HG02571 (cell line): ENCODE data around the gene KRTAP10-5.
"Not testable (repeated sequence)": the region's sequence is repeated elsewhere in the genome, so short reads cannot be mapped to it uniquely, and the experiment has no call there.

Source experiments
- ATAC-seq: cut with Tn5 transposase; IDR thresholded peaks from one replicate; pipeline ENCODE4 v1.9.1; 2021; ENCODE audit warnings: mild to moderate bottlenecking, moderate library complexity; ENCODE audit not compliant: unreplicated experiment

Gene KRTAP10-5

GRCh38 chr21:44580231-44580821 lies at the start of gene KRTAP10-5:
KRTAP10-5 (minus strand) TSS chr21:44580604; CDS start chr21:44580578, 26 bp downstream.
- not testable (repeated sequence) for ATAC-seq

- no peak for ATAC-seq
Measured at GRCh38 chr21:44628707-44629391, 48.4 kb upstream of the KRTAP10-5 start.

GRCh38 chr21:44627831-44628233 lies 47.4 kb upstream of the KRTAP10-5 start:
- ATAC-seq, result not testable (repeated sequence)

GRCh38 chr21:44627181-44627822 lies 46.9 kb upstream of the KRTAP10-5 start:
- not testable (repeated sequence) for ATAC-seq

GRCh38 chr21:44626673-44627143 lies 46.3 kb upstream of the KRTAP10-5 start, which contains the start of gene KRTAP10-9:
KRTAP10-9 (plus strand) TSS chr21:44627093; CDS start chr21:44627172, 79 bp downstream.
- ATAC-seq, result no peak

GRCh38 chr21:44626262-44626661 lies 45.9 kb upstream of the KRTAP10-5 start:
- ATAC-seq, result no peak

- ATAC-seq, result no peak
Measured at GRCh38 chr21:44625756-44626155, 45.4 kb upstream of the KRTAP10-5 start.

- no peak for ATAC-seq
Measured at GRCh38 chr21:44623575-44623974, 43.2 kb upstream of the KRTAP10-5 start.

GRCh38 chr21:44619886-44620285 lies 39.5 kb upstream of the KRTAP10-5 start:
- ATAC-seq, result no peak

GRCh38 chr21:44618909-44619308 lies 38.5 kb upstream of the KRTAP10-5 start:
- ATAC-seq, result no peak

- no peak for ATAC-seq
Measured at GRCh38 chr21:44618504-44618903, 38.1 kb upstream of the KRTAP10-5 start.

GRCh38 chr21:44617071-44617501 lies 36.7 kb upstream of the KRTAP10-5 start:
- ATAC-seq, result no peak

GRCh38 chr21:44616591-44616926 lies 36.2 kb upstream of the KRTAP10-5 start:
- ATAC-seq, result no peak

GRCh38 chr21:44615911-44616590 lies 35.6 kb upstream of the KRTAP10-5 start:
- ATAC-seq, result no peak

GRCh38 chr21:44615466-44615865 lies 35.1 kb upstream of the KRTAP10-5 start:
- ATAC-seq, result no peak

- ATAC-seq, result no peak
Measured at GRCh38 chr21:44614961-44615391, 34.6 kb upstream of the KRTAP10-5 start.

GRCh38 chr21:44614161-44614631 lies 33.8 kb upstream of the KRTAP10-5 start:
- no peak for ATAC-seq

- ATAC-seq, result no peak
Measured at GRCh38 chr21:44613386-44614155, 33.2 kb upstream of the KRTAP10-5 start.

GRCh38 chr21:44612669-44613229 lies 32.3 kb upstream of the KRTAP10-5 start:
- no peak for ATAC-seq

- ATAC-seq, result no peak
Measured at GRCh38 chr21:44612029-44612486, 31.7 kb upstream of the KRTAP10-5 start, which contains the start of gene KRTAP10-8. KRTAP10-8 (plus strand) TSS chr21:44612079; CDS start chr21:44612101, 22 bp downstream.
